AG09309 (cell line): ENCODE results near the gene UBALD1.
"Not testable (repeated sequence)": the region's sequence is repeated elsewhere in the genome, so short reads cannot be mapped to it uniquely, and the experiment has no call there.

Experiments used
- DNase-seq: peaks from one replicate; pipeline ENCODE4 v3.0.0-alpha.2; 2010; ENCODE audit warnings: low read depth
- H3K4me3 ChIP-seq: 2 replicates; pipeline ENCODE4 v1.5.1; 2011; ENCODE audit warnings: mild to moderate bottlenecking, low read depth, low read length, moderate library complexity; ENCODE audit not compliant: control insufficient read depth
- TF ChIP-seq, protein P1 (sequence below): IDR thresholded peaks from 2 replicates; pipeline ENCODE4 v1.5.1; 2011; ENCODE audit warnings: mild to moderate bottlenecking, low read depth, low read length, inconsistent platforms; ENCODE audit not compliant: insufficient read depth, control insufficient read depth; ENCODE audit errors: missing control alignments

UBALD1 gene

DNA sequence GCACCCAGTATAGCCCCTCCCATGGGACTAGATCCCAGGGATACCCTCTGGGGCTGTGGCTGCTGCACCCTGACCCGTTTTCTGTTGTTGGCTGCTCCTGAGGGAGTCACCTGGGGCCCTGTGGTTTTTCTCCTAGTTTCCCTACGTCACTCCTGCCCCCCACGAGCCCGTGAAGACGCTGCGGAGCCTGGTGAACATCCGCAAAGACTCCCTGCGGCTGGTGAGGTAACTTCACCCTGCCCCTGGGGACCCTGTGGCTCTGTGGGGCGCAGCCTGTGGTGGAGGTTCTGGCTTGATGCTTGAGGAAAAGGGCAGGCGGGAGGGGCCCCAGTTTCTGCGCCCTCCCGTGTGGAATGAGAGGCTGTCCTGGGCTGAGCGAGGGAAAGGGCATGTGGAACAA is 37.1 kb upstream of the UBALD1 start:
- no peak for DNase-seq
- no peak overlapping the region for H3K4me3 ChIP-seq
- TF ChIP-seq, protein P1, sequence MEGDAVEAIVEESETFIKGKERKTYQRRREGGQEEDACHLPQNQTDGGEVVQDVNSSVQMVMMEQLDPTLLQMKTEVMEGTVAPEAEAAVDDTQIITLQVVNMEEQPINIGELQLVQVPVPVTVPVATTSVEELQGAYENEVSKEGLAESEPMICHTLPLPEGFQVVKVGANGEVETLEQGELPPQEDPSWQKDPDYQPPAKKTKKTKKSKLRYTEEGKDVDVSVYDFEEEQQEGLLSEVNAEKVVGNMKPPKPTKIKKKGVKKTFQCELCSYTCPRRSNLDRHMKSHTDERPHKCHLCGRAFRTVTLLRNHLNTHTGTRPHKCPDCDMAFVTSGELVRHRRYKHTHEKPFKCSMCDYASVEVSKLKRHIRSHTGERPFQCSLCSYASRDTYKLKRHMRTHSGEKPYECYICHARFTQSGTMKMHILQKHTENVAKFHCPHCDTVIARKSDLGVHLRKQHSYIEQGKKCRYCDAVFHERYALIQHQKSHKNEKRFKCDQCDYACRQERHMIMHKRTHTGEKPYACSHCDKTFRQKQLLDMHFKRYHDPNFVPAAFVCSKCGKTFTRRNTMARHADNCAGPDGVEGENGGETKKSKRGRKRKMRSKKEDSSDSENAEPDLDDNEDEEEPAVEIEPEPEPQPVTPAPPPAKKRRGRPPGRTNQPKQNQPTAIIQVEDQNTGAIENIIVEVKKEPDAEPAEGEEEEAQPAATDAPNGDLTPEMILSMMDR: no peak

DNA sequence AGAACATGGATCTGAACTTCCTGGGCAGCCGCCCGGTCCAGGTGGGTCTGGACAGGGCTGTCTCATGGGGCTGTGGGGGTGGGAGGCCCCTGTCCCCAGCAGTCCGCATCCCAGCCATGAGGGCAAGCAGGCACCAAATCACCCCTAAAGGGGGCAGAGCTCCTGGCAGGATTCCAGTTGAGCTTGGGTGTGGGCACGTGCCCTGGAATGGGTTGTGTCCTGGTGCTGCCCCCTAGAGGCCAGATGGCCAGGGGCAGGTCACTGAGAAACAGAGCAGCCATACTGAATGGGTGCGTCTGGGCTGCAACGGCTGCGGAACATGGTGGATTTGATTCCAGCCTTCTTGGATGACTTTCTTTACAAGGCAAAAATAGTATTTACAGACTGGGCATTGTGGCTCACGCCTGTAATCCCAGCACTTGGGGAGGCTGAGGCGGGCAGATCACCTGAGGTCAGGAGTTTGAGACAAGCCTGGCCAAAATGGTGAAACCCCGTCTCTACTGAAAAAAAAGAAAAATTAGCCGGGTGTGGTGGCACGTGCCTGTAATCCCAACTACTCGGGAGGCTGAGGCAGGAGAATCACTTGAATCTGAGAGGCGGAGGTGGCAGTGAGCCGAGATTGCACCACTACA is 35.9 kb upstream of the UBALD1 start:
- not testable (repeated sequence) for H3K4me3 ChIP-seq, DNase-seq
- TF ChIP-seq, protein P1: peak; percentile 74

DNA sequence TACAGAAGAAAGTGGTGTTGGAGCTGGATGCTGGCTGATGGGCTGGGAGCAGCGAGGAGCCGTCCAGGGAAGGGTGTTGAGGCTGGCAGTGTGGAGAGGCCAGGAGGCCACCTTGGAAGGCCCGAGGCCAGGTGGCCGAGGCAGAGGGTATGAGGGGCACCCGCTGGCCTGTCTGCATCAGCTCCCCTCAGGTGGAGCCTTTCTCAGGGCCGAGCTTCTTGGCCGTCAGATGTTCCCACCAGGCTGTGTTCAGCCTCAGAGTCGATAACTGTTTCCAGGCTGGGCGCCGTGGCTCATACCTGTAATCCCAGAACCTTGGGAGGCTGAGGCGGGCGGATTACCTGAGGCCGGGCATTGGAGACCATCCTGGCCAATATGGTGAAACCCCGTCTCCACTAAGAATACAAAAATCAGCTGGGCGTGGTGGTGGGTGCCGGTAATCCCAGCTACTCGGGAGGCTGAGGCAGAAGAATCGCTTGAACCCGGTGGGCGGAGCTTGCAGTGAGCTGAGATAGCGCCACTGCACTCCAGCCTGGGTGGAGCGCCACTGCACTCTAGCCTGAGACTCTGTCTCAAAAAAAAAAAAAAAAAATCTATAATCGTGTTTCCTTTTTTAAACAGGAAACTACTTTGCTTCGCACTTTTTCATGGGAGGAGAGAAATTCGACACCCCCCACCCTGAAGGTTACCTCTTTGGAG is 35.2 kb upstream of the UBALD1 start:
- H3K4me3 ChIP-seq: no peak overlapping the region
- TF ChIP-seq, protein P1: no peak
- no peak for DNase-seq

DNA sequence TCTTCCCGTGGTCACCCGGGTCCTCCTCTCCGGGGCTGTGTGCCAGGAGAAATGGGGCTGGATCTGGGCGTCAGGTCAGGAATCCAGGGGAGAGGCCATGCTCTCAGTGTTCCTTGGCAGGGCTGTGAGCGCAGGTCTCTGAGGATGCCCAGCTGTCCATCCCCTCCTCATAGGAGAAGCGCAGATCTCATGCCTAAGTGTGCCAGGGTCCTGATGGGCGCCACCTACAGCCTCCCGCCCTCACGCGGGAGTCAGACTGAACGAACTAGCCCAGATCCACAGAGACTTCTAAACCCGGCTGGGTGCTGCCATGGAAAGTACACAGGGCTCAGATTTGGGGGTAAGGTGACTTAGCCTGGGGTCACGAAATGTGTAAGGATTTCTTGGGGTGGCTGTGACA is 34.2 kb upstream of the UBALD1 start:
- no peak for DNase-seq
- TF ChIP-seq, protein P1: no peak
- no peak overlapping the region for H3K4me3 ChIP-seq

DNA sequence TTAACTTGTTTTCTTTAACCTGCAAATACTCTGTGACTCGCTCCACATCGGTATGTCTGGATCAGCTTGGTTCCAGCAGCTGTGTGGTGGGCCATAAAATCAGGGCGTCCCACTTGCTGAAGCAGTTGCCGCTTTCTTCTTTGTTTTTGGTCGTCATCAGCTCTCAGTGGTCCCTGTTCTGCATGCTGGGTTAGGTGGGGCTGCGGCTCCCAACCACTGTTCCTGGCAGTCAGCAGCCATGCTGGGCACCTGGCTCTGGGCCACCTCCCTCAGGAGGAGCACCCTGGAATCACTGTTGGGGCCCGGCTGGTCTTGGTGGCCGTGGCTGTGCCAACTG is 32.9 kb upstream of the UBALD1 start:
- TF ChIP-seq, protein P1: no peak
- H3K4me3 ChIP-seq: no peak overlapping the region
- DNase-seq: no peak

DNA sequence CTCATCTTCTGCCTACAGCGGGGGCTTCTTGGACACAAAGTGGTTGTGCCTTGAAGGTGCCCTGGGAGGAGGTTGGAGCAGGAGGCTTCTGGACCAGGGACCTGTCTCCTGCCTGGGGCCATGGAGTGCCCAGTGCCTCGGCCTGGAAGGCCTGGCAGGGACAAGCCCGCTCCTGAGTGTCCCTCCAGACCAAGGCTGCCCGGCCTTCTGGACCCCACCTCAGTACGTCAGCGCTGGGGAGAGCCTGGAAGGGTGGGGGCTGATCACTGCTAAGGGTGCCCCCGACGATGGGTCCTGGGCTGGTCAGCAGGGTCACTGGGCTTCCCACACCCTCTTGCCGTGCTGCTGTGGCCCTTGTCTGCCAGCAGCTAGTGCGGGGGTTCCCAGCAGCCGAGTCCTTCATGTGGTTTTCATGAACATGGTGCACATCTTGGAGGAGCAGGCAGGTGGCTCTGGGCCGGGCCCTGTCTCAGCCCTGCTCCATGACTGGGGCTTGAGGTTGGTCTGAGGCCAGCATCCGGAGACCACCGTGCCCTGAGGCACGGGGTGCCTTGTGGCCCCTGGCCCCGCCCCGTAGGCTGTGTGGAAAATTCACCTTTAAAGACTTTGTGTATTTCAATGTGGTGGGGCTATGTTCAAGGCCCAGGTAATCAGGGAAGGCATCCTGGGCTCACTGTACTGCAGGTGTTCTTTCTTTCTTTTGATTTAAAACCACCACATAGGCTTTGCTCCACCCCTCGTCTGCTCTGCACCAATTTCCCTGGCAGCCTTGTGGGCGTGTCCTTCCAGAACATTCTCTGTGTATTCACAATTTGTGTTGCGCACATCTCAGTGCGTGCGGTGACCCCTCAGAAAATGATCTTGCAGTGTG is 32.3 kb upstream of the UBALD1 start:
- TF ChIP-seq, protein P1: no peak
- DNase-seq: no peak
- no peak overlapping the region for H3K4me3 ChIP-seq
